H54 (cell line): Measurements from ENCODE around the gene ACTR1A.

Experiments used
- DNase-seq: peaks from one replicate; pipeline ENCODE4 v3.0.0; 2011; ENCODE audit warnings: low spot score, mixed read lengths; ENCODE audit not compliant: insufficient read length
- FAIRE-seq: peaks from 3 replicates; lab custom pipeline; 2011; peaks lifted over from hg19 to GRCh38; lab: Jason Lieb, UNC
- POLR2A ChIP-seq: IDR thresholded peaks from 2 replicates; pipeline ENCODE4 v1.6.1; 2011; ENCODE audit warnings: low read depth, mild to moderate bottlenecking, low read length

ACTR1A gene

GRCh38 chr10:102480396-102480795 is 22.1 kb downstream of the ACTR1A start:
- FAIRE-seq (no peak), DNase-seq (no peak)
- TF ChIP-seq POLR2A = no peak

DNA sequence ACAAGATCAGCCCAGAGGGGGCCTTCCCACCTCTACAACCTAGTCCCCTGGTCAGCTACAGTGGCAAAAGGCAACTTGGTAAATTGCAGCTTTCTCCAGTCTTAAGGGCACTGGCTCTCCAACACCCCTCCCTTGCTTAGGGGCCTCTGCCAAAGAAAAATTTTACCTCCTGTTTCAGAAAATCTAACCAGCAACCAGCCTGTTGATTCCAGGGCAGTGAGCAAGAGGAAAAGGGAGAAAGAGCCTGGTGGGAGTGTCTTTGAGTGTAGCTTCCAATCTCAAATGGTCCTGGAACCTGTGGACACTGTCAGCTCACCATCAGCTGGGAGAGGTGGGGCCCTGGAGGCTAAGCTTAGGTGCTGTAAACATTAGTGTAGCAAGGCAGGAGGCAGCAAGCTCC is 22.9 kb downstream of the ACTR1A start:
- FAIRE-seq (no peak), DNase-seq (no peak)
- no peak for TF ChIP-seq POLR2A

DNA sequence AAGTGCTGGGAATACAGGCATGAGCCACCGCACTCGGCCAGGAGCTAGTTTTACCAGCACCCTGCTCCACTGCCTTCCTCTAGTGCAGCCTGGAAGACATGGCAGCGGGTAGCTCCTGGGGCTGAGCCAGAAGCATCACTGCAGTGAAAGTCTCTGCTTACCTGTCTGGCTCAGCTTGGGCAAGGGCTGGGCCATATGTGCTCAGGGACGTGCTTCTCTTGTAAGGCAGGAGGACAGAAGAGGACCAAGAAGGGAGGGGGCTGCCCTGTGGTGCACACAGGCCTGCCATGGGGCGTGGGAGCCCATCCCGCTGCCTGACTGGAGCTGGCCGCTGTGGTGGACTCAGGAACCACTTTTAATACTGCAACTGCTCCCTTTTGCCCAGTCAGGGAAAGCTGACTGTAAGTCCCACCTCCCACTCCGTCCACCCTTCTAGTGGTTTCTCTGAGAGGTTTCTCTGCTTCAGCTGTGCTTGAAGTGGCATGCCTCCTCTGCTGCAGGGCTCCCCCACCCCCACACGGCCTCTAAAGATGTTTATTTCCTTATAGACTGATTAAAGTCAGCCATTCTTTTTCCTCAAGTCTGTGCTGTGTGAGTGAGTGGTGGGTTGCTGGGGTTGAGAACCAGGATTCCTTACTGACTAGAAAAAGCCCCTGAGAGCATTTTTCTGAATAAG is 25.9 kb downstream of the ACTR1A start:
- TF ChIP-seq POLR2A = no peak
- DNase-seq = no peak
- FAIRE-seq = no peak

GRCh38 chr10:102475451-102476040 is 27.0 kb downstream of the ACTR1A start:
- no peak for DNase-seq
- TF ChIP-seq POLR2A = no peak

GRCh38 chr10:102473445-102474331 is 28.8 kb downstream of the ACTR1A start:
- no peak for DNase-seq
- no peak for TF ChIP-seq POLR2A
- no peak for FAIRE-seq

More at GRCh38 chr10:102475451-102476040, 27.0 kb downstream of the ACTR1A start:
- FAIRE-seq = no peak

GRCh38 chr10:102470579-102471546 is 31.6 kb downstream of the ACTR1A start:
- FAIRE-seq (no peak), DNase-seq (no peak)
- TF ChIP-seq POLR2A = no peak

DNA sequence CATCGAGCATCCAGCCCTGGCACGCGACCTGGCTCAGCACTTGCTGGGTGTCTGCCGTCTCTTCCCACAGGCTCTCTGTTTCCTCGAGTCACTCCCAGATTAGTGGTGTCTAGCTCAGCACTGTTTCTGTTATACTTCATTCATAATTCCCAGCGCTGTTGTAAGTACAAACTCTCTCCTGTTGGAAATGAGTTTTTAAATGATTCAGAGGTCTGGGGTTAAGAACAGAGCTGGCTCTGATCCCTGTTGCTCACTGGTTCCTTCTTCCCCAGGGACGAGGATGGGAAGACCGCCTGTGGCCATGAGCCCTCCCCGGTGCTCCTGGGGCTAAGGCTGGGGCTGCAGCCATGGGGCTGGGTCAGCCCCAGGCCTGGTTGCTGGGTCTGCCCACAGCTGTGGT is 33.8 kb downstream of the ACTR1A start:
- no peak for TF ChIP-seq POLR2A
- no peak for DNase-seq
- no peak for FAIRE-seq

- no peak for TF ChIP-seq POLR2A
- no peak for DNase-seq
- FAIRE-seq = no peak
Measured at GRCh38 chr10:102467971-102468438, 34.5 kb downstream of the ACTR1A start.

DNA sequence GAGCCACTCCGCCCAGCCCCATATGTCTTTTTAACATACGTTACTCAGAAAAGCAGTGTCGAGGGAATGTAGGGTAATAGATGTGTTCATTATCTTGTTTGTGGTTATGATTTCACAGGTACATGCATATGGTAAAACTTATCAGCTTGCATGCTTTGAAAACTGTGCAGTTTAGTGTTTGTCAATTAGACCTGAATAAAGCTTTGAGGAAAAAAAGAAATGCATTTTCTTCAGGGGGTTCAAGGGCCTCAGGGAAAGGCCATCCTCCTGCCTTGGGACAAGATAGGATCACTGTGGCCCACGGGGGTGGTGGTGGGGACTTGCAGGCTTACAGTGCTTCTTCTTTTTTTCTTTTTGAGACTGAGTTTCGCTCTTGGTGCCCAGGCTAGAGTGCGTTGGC is 35.2 kb downstream of the ACTR1A start:
- TF ChIP-seq POLR2A = no peak
- FAIRE-seq (no peak), DNase-seq (no peak)

GRCh38 chr10:102465466-102465865 is 37.0 kb downstream of the ACTR1A start:
- FAIRE-seq = no peak

GRCh38 chr10:102463983-102464382 is 38.5 kb downstream of the ACTR1A start:
- FAIRE-seq (no peak), DNase-seq (no peak)
- no peak for TF ChIP-seq POLR2A

More at GRCh38 chr10:102465466-102465865, 37.0 kb downstream of the ACTR1A start:
- no peak for DNase-seq
- TF ChIP-seq POLR2A = no peak

DNA sequence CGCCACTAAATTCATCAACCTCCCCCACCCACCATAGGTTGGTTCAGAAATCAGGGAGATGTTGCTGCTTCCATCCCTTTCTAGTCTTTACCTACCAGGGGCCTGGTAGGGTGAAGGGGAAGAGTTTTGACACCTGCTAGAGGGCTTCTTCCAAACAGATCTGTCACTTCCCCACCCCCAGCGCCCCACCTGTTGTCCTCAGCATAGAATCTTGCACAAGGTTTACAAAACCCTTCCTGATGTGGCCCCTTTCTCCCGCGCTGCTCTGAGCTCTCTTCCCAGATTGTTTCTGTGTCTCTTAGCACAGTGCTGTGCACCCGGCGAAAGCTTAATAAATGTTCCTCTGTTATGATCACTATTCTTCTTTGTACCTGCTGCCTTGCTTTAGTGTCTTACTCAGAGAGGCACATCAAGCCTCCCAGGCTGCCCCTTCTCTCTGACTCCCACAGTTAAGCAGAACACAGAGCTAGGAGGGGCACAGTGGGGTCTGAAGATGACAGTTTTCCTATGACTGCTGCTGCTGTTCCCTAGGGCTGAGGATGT is 39.9 kb downstream of the ACTR1A start:
- DNase-seq (no peak), FAIRE-seq (no peak)

More for the DNA sequence above, 39.9 kb downstream of the ACTR1A start:
- TF ChIP-seq POLR2A = no peak
